ENCODE data around the gene DCX. TPM values are rescaled to one million over a fixed set of nuclear protein-coding genes. Genes with fewer than 3 reads are reported as not detected.

The DCX gene
- total RNA-seq, 2 donors from 2014 or later = 0.66 to 1.1 TPM

- no peaks in the 10 kb centered on the region for H3K4me1 ChIP-seq (ENCODE audit: control insufficient read depth, insufficient read depth, low read length)
- WGBS, 2 experiments (ENCODE audit: insufficient coverage in 1 of 2, insufficient read length in 1 of 2) = 97% methylated on average over 3 of the region's 3 CpGs; no CpG with 5 or more reads in 1 of the 2 experiments
- Mint-ChIP-seq H3K4me1 (peaks cover 10% of the 10 kb centered on the region), H3K9me3 (no peaks in the 10 kb centered on the region), H3K27me3 (ENCODE audit: insufficient read depth) (no peaks in the 10 kb centered on the region), H3K36me3 (ENCODE audit: low read depth) (no peaks in the 10 kb centered on the region), H3K4me3 (no peak overlapping the region), H3K27ac (no peak overlapping the region)
- no peak for TF ChIP-seq CTCF (conservative IDR thresholded peaks at IDR 0.05)
- H3K4me3 ChIP-seq (ENCODE audit: low read length) = no peak overlapping the region
- no peak overlapping the region for H3K27ac ChIP-seq (ENCODE audit: low read depth, low read length)
- no peak for DNase-seq
- no peaks in the 10 kb centered on the region for H3K36me3 ChIP-seq (ENCODE audit: control insufficient read depth, insufficient read depth, low read length)
- no peaks in the 10 kb centered on the region for H3K9me3 ChIP-seq (ENCODE audit: control insufficient read depth, low read length)
- H3K9ac ChIP-seq (ENCODE audit: extremely low read depth, low read length, poor library complexity, severe bottlenecking) = no peak overlapping the region
- H3K27me3 ChIP-seq (ENCODE audit: control insufficient read depth, insufficient read depth, low read length, poor library complexity, severe bottlenecking) = no peaks in the 10 kb centered on the region
Measured at GRCh38 chrX:111257733-111258132, 154.3 kb downstream of the DCX start.

- DNase-seq = no peak
- no peaks in the 10 kb centered on the region for H3K27me3 ChIP-seq (ENCODE audit: control insufficient read depth, insufficient read depth, low read length, poor library complexity, severe bottlenecking)
- no peaks in the 10 kb centered on the region for H3K4me1 Mint-ChIP-seq
- H3K4me1 ChIP-seq (ENCODE audit: control insufficient read depth, insufficient read depth, low read length) = no peaks in the 10 kb centered on the region
- no peaks in the 10 kb centered on the region for H3K36me3 Mint-ChIP-seq (ENCODE audit: low read depth)
- H3K36me3 ChIP-seq (ENCODE audit: control insufficient read depth, insufficient read depth, low read length) = no peaks in the 10 kb centered on the region
- TF ChIP-seq CTCF (conservative IDR thresholded peaks at IDR 0.05) = no peak
- H3K4me3 ChIP-seq (ENCODE audit: low read length) = no peak overlapping the region
- H3K27ac ChIP-seq (ENCODE audit: low read depth, low read length) = no peak overlapping the region
- WGBS, 2 experiments (ENCODE audit: insufficient coverage in 1 of 2, insufficient read length in 1 of 2) = 60 to 90% methylated on average over 1 to 5 of the region's 7 CpGs
- no peaks in the 10 kb centered on the region for H3K9me3 Mint-ChIP-seq
- H3K4me3 Mint-ChIP-seq = no peak overlapping the region
- no peak overlapping the region for H3K9ac ChIP-seq (ENCODE audit: extremely low read depth, low read length, poor library complexity, severe bottlenecking)
- H3K9me3 ChIP-seq (ENCODE audit: control insufficient read depth, low read length) = no peaks in the 10 kb centered on the region
- H3K27me3 Mint-ChIP-seq (ENCODE audit: insufficient read depth) = no peaks in the 10 kb centered on the region
- no peak overlapping the region for H3K27ac Mint-ChIP-seq
Measured at GRCh38 chrX:111254896-111255693, 156.9 kb downstream of the DCX start.

- H3K4me1 Mint-ChIP-seq = no peaks in the 10 kb centered on the region
- no peak overlapping the region for H3K27ac ChIP-seq (ENCODE audit: low read depth, low read length)
- TF ChIP-seq CTCF (conservative IDR thresholded peaks at IDR 0.05) = peak; percentile 91
- no peak overlapping the region for H3K9ac ChIP-seq (ENCODE audit: extremely low read depth, low read length, poor library complexity, severe bottlenecking)
- no peaks in the 10 kb centered on the region for H3K27me3 ChIP-seq (ENCODE audit: control insufficient read depth, insufficient read depth, low read length, poor library complexity, severe bottlenecking)
- no peak overlapping the region for H3K4me3 Mint-ChIP-seq
- no peaks in the 10 kb centered on the region for H3K9me3 Mint-ChIP-seq
- no peaks in the 10 kb centered on the region for H3K4me1 ChIP-seq (ENCODE audit: control insufficient read depth, insufficient read depth, low read length)
- WGBS, 2 experiments (ENCODE audit: insufficient coverage in 1 of 2, insufficient read length in 1 of 2) = 90% methylated on average over 1 of the region's 2 CpGs; no CpG with 5 or more reads in 1 of the 2 experiments
- no peaks in the 10 kb centered on the region for H3K36me3 Mint-ChIP-seq (ENCODE audit: low read depth)
- H3K36me3 ChIP-seq (ENCODE audit: control insufficient read depth, insufficient read depth, low read length) = no peaks in the 10 kb centered on the region
- no peak for DNase-seq
- no peak overlapping the region for H3K27ac Mint-ChIP-seq
- no peak overlapping the region for H3K4me3 ChIP-seq (ENCODE audit: low read length)
- no peaks in the 10 kb centered on the region for H3K9me3 ChIP-seq (ENCODE audit: control insufficient read depth, low read length)
- H3K27me3 Mint-ChIP-seq (ENCODE audit: insufficient read depth) = no peaks in the 10 kb centered on the region
Measured at GRCh38 chrX:111244235-111244750, 167.7 kb downstream of the DCX start.

Other genes starting within 250 kb of the DCX start
- gene CAPN6, start 141.7 kb downstream of the DCX start, total RNA-seq = 1 to 10 TPM in 1 of 2 donors, under 1 TPM in 1; 0.58 to 1.8 TPM
- gene SERTM2, start 99.5 kb upstream of the DCX start, total RNA-seq = under 1 TPM in 1 of 2 donors, not detected in 1; 0.40 TPM

All from endodermal cell (in vitro differentiated cells).